Trophoblast cell (in vitro differentiated cells and primary cell): ENCODE measurements around the gene PLEKHA1.

Source experiments
- DNase-seq, 2 donors: peaks; one replicate each; pipeline ENCODE4 v3.0.0-alpha.2; 2016
- H2AFZ ChIP-seq: 2 replicates; pipeline ENCODE4 v1.6.1; 2013; ENCODE audit warnings: low read length, moderate library complexity, mild to moderate bottlenecking; ENCODE audit not compliant: insufficient read depth, poor library complexity
- H2AK5ac ChIP-seq: 2 replicates; pipeline ENCODE4 v1.6.1; 2013; ENCODE audit warnings: mild to moderate bottlenecking, low read length
- H2BK120ac ChIP-seq: 2 replicates; pipeline ENCODE4 v1.6.1; 2013; ENCODE audit warnings: low read length, mild to moderate bottlenecking, moderate library complexity; ENCODE audit not compliant: insufficient read depth, poor library complexity
- H2BK12ac ChIP-seq: 2 replicates; pipeline ENCODE4 v1.6.1; 2013; ENCODE audit warnings: mild to moderate bottlenecking, low read length, moderate library complexity
- H2BK5ac ChIP-seq: 2 replicates; pipeline ENCODE4 v1.6.1; 2013; ENCODE audit warnings: low read length, low read depth, moderate library complexity, mild to moderate bottlenecking; ENCODE audit not compliant: poor library complexity
- H3K14ac ChIP-seq: 2 replicates; pipeline ENCODE4 v1.6.1; 2013; ENCODE audit warnings: mild to moderate bottlenecking, low read length
- H3K18ac ChIP-seq: 2 replicates; pipeline ENCODE4 v1.6.1; 2013; ENCODE audit warnings: mild to moderate bottlenecking, low read length
- H3K23ac ChIP-seq: 2 replicates; pipeline ENCODE4 v1.6.1; 2013; ENCODE audit warnings: low read length
- H3K27ac ChIP-seq: 2 replicates; pipeline ENCODE4 v1.5.1; 2013; ENCODE audit warnings: low read depth, mild to moderate bottlenecking, inconsistent platforms, low read length, moderate library complexity
- H3K27me3 ChIP-seq: 2 replicates; pipeline ENCODE4 v1.6.1; 2013; ENCODE audit warnings: inconsistent platforms, mild to moderate bottlenecking, low read length, moderate library complexity; ENCODE audit not compliant: insufficient read depth
- H3K36me3 ChIP-seq, 2 experiments: 1 replicate in 1 of 2; 2 replicates in 1 of 2; pipeline ENCODE4 v1.6.1; 2013; ENCODE audit warnings: low read length in 2 of 2, mild to moderate bottlenecking in 2 of 2, moderate library complexity in 1 of 2; ENCODE audit not compliant: insufficient read depth in 2 of 2, control insufficient read depth in 1 of 2
- H3K4ac ChIP-seq: 2 replicates; pipeline ENCODE4 v1.6.1; 2013; ENCODE audit warnings: low read depth, mild to moderate bottlenecking, low read length, moderate library complexity
- H3K4me1 ChIP-seq, 2 experiments: 1 replicate in 1 of 2; 2 replicates in 1 of 2; pipeline ENCODE4 v1.6.1; 2013; ENCODE audit warnings: low read length in 2 of 2, mild to moderate bottlenecking in 2 of 2, moderate library complexity in 1 of 2; ENCODE audit not compliant: insufficient read depth in 2 of 2, control insufficient read depth in 1 of 2
- H3K4me2 ChIP-seq: 2 replicates; pipeline ENCODE4 v1.6.1; 2013; ENCODE audit warnings: inconsistent platforms, mild to moderate bottlenecking, low read length, moderate library complexity
- H3K4me3 ChIP-seq: 2 replicates; pipeline ENCODE4 v1.5.1; 2013; ENCODE audit warnings: mild to moderate bottlenecking, low read depth, low read length, inconsistent platforms
- H3K79me1 ChIP-seq: one replicate; pipeline ENCODE4 v1.6.1; 2013; ENCODE audit warnings: low read length
- H3K79me2 ChIP-seq: 2 replicates; pipeline ENCODE4 v1.6.1; 2013; ENCODE audit warnings: low read length, mild to moderate bottlenecking; ENCODE audit not compliant: control insufficient read depth, insufficient read depth, poor library complexity
- H3K9ac ChIP-seq: 2 replicates; pipeline ENCODE4 v1.6.1; 2013; ENCODE audit warnings: mild to moderate bottlenecking, low read length
- H3K9me3 ChIP-seq: 2 replicates; pipeline ENCODE4 v1.6.1; 2013; ENCODE audit warnings: low read depth, mild to moderate bottlenecking, control low read depth, inconsistent platforms, low read length; ENCODE audit not compliant: insufficient read depth
- H4K12ac ChIP-seq: 2 replicates; pipeline ENCODE4 v1.6.1; 2013; ENCODE audit warnings: low read depth, mild to moderate bottlenecking, low read length, moderate library complexity
- H4K8ac ChIP-seq: 2 replicates; pipeline ENCODE4 v1.6.1; 2013; ENCODE audit warnings: low read depth, mild to moderate bottlenecking, low read length, moderate library complexity
- H4K91ac ChIP-seq: one replicate; pipeline ENCODE4 v1.6.1; 2013; ENCODE audit warnings: low read depth, mild to moderate bottlenecking, low read length, moderate library complexity
- WGBS: extraction: QIAGEN DNeasy Blood & Tissue Kit; methylation state at CpG from one replicate; pipeline ENCODE4 v1.1.7; 2013; ENCODE audit warnings: missing lambda C conversion rate; ENCODE audit not compliant: insufficient read length, insufficient coverage; ENCODE audit errors: extremely low coverage; 5-methylcytosine and 5-hydroxymethylcytosine counted together

PLEKHA1 gene

DNA sequence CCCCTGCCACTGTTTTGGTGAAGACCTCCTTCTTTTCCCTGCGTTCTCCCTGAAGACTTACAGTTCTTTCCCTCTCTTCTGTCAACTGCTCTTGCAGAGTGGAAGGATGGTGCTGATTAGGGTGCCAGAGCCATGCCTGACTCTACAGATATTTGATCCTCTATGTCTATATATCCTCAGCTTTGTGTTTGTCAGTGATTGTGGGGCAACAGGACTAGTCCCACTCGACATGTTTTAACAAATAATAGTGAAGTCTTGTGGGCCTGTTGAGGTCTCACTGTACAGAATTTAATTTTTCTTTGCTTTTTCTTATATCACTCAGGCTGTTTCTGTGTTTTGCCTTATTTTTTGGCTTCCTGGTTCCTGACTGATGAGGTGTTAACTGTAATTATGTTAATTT, 5.0 kb downstream of the PLEKHA1 start:
- no CpG with 5 or more reads among the region's 2 CpGs for WGBS
- DNase-seq, result no peak

DNA sequence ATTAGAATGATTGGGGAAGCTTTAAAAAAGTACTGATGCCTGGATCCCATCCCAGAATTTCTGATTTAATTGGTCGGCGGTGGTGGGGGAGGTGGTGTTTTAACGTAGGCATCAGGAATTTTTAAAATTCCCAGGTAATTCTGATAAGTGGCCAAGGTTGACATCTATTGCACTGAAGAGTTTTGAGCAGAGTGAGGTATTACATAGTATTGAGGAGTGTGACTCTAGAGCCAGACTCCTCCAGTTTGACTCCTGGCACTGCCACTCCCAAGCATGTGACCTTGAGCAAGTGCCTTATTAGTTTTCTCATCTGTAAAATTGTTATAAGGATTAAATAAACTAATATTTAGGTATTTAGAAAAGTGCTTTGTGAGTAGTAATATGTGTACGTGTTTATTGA, 6.2 kb downstream of the PLEKHA1 start:
- Histone ChIP-seq H4K8ac (no peak overlapping the region), H3K79me1 (no peaks in the 10 kb centered on the region), H3K4me1 (peaks cover 0 to 3% of the 10 kb centered on the region in 2 experiments), H2BK12ac (no peak overlapping the region), H3K4me2 (no peak overlapping the region), H3K27ac (no peak overlapping the region), H3K18ac (no peak overlapping the region), H4K91ac (no peak overlapping the region), H3K9ac (no peak overlapping the region), H2AFZ (no peak overlapping the region), H2AK5ac (no peak overlapping the region), H3K14ac (no peak overlapping the region), H3K79me2 (no peaks in the 10 kb centered on the region), H3K4ac (peak overlapping the region; percentile 64), H3K23ac (no peak overlapping the region), H3K9me3 (no peaks in the 10 kb centered on the region), H3K27me3 (no peaks in the 10 kb centered on the region), H2BK120ac (no peak overlapping the region), H2BK5ac (no peak overlapping the region), H3K4me3 (no peak overlapping the region), H4K12ac (no peak overlapping the region), H3K36me3 (no peaks in the 10 kb centered on the region)
- WGBS, result 100% methylated on average over 1 of the region's 4 CpGs
- DNase-seq, result no peak

More for the DNA sequence above, 5.0 kb downstream of the PLEKHA1 start:
- no peaks in the 10 kb centered on the region for H3K9me3 ChIP-seq
- no peak overlapping the region for H3K14ac ChIP-seq
- H3K18ac ChIP-seq, result no peak overlapping the region
- no peak overlapping the region for H4K8ac ChIP-seq
- H3K27me3 ChIP-seq, result no peaks in the 10 kb centered on the region
- H3K4ac ChIP-seq, result no peak overlapping the region
- H3K79me1 ChIP-seq, result peaks cover 5% of the 10 kb centered on the region
- H3K36me3 ChIP-seq, result no peaks in the 10 kb centered on the region
- H2BK120ac ChIP-seq, result no peak overlapping the region
- peaks cover 0 to 3% of the 10 kb centered on the region in 2 experiments for H3K4me1 ChIP-seq
- H3K79me2 ChIP-seq, result peaks cover 6% of the 10 kb centered on the region
- H2BK5ac ChIP-seq, result no peak overlapping the region
- H3K27ac ChIP-seq, result no peak overlapping the region
- H2AK5ac ChIP-seq, result no peak overlapping the region
- no peak overlapping the region for H3K4me2 ChIP-seq
- H3K4me3 ChIP-seq, result no peak overlapping the region
- H2AFZ ChIP-seq, result no peak overlapping the region
- no peak overlapping the region for H3K23ac ChIP-seq
- no peak overlapping the region for H4K12ac ChIP-seq
- no peak overlapping the region for H4K91ac ChIP-seq
- no peak overlapping the region for H2BK12ac ChIP-seq
- H3K9ac ChIP-seq, result no peak overlapping the region

DNA sequence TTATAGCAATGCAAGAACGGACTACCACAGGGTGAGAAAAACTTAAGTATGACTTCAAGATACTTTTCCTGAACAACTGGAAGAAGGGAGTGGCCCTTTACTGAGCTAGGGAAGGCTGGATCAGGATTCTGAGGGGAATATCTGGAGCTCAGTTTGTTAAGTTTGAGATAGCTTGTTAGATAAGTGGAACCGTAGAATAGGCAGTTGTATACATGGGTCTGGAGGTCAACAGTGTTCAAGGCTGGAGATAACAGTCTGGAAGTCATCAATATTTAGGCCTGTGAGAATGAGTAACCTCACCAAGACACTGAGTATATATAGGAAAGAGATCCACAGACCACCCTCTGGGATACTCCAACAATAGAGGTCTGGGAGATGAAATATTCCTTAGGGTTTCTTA, 7.2 kb downstream of the PLEKHA1 start:
- Histone ChIP-seq H4K12ac (no peak overlapping the region), H3K79me1 (no peaks in the 10 kb centered on the region), H3K9me3 (no peaks in the 10 kb centered on the region), H3K4me3 (no peak overlapping the region), H2BK12ac (no peak overlapping the region), H3K4me2 (no peak overlapping the region), H3K14ac (no peak overlapping the region), H3K27me3 (no peaks in the 10 kb centered on the region), H2BK5ac (no peak overlapping the region), H3K36me3 (no peaks in the 10 kb centered on the region), H3K79me2 (no peaks in the 10 kb centered on the region), H3K4me1 (peaks cover 0 to 3% of the 10 kb centered on the region in 2 experiments), H3K18ac (no peak overlapping the region), H3K23ac (no peak overlapping the region), H3K9ac (no peak overlapping the region), H4K8ac (no peak overlapping the region), H2AFZ (no peak overlapping the region), H3K4ac (no peak overlapping the region), H2AK5ac (no peak overlapping the region), H3K27ac (no peak overlapping the region), H4K91ac (no peak overlapping the region), H2BK120ac (no peak overlapping the region)
- WGBS, result no CpG with 5 or more reads among the region's 2 CpGs
- no peak for DNase-seq

DNA sequence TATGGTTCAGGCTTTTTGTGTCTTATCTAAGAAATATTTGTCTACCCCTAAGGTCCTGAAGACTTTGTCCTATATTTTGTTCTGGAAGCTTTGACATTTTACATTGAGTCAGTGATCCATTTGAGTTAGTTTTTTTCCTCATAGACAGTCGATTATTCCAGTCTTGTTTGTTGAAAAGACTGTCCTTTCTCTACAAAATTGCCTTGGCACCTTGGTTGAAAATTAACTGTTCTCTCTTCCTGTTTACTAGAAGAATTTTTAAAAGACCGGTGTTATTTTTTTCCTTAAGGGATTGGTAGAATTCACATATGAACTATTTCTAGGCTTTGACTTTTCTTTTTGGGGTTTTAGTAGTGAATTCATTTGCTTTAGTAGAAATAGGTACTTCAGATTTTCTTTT, 12.0 kb downstream of the PLEKHA1 start:
- no peaks in the 10 kb centered on the region for H3K9me3 ChIP-seq
- no peaks in the 10 kb centered on the region for H3K79me1 ChIP-seq
- H2BK12ac ChIP-seq, result no peak overlapping the region
- WGBS, result no CpG with 5 or more reads among the region's 2 CpGs
- no peaks in the 10 kb centered on the region for H3K36me3 ChIP-seq
- no peak overlapping the region for H3K27ac ChIP-seq
- H3K18ac ChIP-seq, result no peak overlapping the region
- H4K12ac ChIP-seq, result no peak overlapping the region
- peaks cover 0 to 1% of the 10 kb centered on the region in 2 experiments for H3K4me1 ChIP-seq
- no peaks in the 10 kb centered on the region for H3K27me3 ChIP-seq
- H2AFZ ChIP-seq, result no peak overlapping the region
- H3K23ac ChIP-seq, result no peak overlapping the region
- DNase-seq, result no peak
- H2BK120ac ChIP-seq, result no peak overlapping the region
- no peaks in the 10 kb centered on the region for H3K79me2 ChIP-seq
- H4K8ac ChIP-seq, result no peak overlapping the region
- H3K4me3 ChIP-seq, result no peak overlapping the region
- H3K4ac ChIP-seq, result no peak overlapping the region
- H3K14ac ChIP-seq, result no peak overlapping the region
- H2BK5ac ChIP-seq, result no peak overlapping the region
- H2AK5ac ChIP-seq, result no peak overlapping the region
- H3K9ac ChIP-seq, result no peak overlapping the region
- H4K91ac ChIP-seq, result no peak overlapping the region
- no peak overlapping the region for H3K4me2 ChIP-seq
